Breast epithelium (tissue), 3 donors: ENCODE data around the gene CLCN3.

Experiments used
- CTCF ChIP-seq, 3 donors: fragments of 450-650 bp; IDR thresholded peaks; one replicate each; pipeline ENCODE4 v1.5.1; 2016 to 2017; ENCODE audit warnings: antibody characterized with exemption in 3 of 3, mild to moderate bottlenecking in 3 of 3, moderate library complexity in 3 of 3
- POLR2A ChIP-seq: fragments of 450-650 bp; IDR thresholded peaks from one replicate; pipeline ENCODE4 v1.6.1; 2016; ENCODE audit warnings: antibody characterized with exemption, mild to moderate bottlenecking, moderate library complexity
- POLR2AphosphoS5 ChIP-seq, 3 donors: sonication (generic); formaldehyde crosslinking; IDR thresholded peaks; one replicate each; pipeline ENCODE4 v1.6.1; 2017; ENCODE audit warnings: antibody characterized with exemption in 3 of 3

- TF ChIP-seq POLR2A (no peak), POLR2AphosphoS5 (IDR thresholded peaks at IDR 0.05) (no peak), CTCF (IDR thresholded peaks at IDR 0.05) (no peak)
Observed at GRCh38 chr4:169690787-169691186, 70.4 kb downstream of the CLCN3 start.
